Measurements from ENCODE around the gene TBC1D20. TPM values are rescaled to one million over a fixed set of nuclear protein-coding genes. Genes with fewer than 3 reads are reported as not detected.
A peak's percentile ranks its signal among the peaks of the same experiment; 100 is the strongest.

Gene TBC1D20
- total RNA-seq, 1 experiment from 2014 or later, result 35.8 TPM

- ChIA-PET CTCF (interaction anchor here (0.9 kb wide), 1 partner anchor 13 kb away, joined by 3 read pairs; no protein-coding TSS in a partner anchor), POLR2A (no interaction called here)
- Mint-ChIP-seq H3K27ac (ENCODE audit: unreplicated experiment) (peak overlapping the region; percentile 63), H3K27me3 (ENCODE audit: insufficient read depth, unreplicated experiment) (no peaks in the 10 kb centered on the region), H3K4me3 (ENCODE audit: unreplicated experiment) (no peak overlapping the region), H3K4me1 (ENCODE audit: low read depth, unreplicated experiment) (no peaks in the 10 kb centered on the region), H3K36me3 (ENCODE audit: insufficient read depth, unreplicated experiment) (peaks cover 83% of the 10 kb centered on the region), H3K9me3 (ENCODE audit: unreplicated experiment) (no peaks in the 10 kb centered on the region)
- intact Hi-C loops (cut with micrococcal nuclease; ENCODE audit: unreplicated experiment), result no loop called here
- no peaks in the 10 kb centered on the region for H3K9me3 ChIP-seq
- H3K27me3 ChIP-seq (replicated peaks; ENCODE audit: control insufficient read depth, insufficient read depth, low read length), result no peaks in the 10 kb centered on the region
- H3K4me1 ChIP-seq, result no peaks in the 10 kb centered on the region
- TF ChIP-seq CTCF (IDR thresholded peaks at IDR 0.05; ENCODE audit: insufficient read depth in 1 of 2, low read depth in 1 of 2, low read length in 1 of 2, severe bottlenecking in 1 of 2, unreplicated experiment in 1 of 2), result no peak
- H3K36me3 ChIP-seq (ENCODE audit: control insufficient read depth, insufficient read depth, low read length), result peaks cover 4% of the 10 kb centered on the region; the same call in 1 of the 2 replicates
- DNase-seq, result no peak
- H3K4me3 ChIP-seq (ENCODE audit: low read depth, low read length), result no peak overlapping the region
- TSS peak; percentile 5 for BruUV-seq (replicated peaks)
Observed at GRCh38 chr20:433300-433975, 28.9 kb downstream of the TBC1D20 start.

GRCh38 chr20:432677-433299 is 29.5 kb downstream of the TBC1D20 start:
- H3K27ac Mint-ChIP-seq (ENCODE audit: unreplicated experiment), result peak overlapping the region; percentile 63
- no peak overlapping the region for H3K4me3 ChIP-seq (ENCODE audit: low read depth, low read length)
- no peaks in the 10 kb centered on the region for H3K4me1 ChIP-seq
- no peaks in the 10 kb centered on the region for H3K9me3 Mint-ChIP-seq (ENCODE audit: unreplicated experiment)
- POLR2A ChIA-PET, result interaction anchor here (1.5 kb wide), 1 partner anchor 85 kb away, joined by 4 read pairs; no protein-coding TSS in a partner anchor
- no TSS peak for BruUV-seq (replicated peaks)
- no peaks in the 10 kb centered on the region for H3K27me3 ChIP-seq (replicated peaks; ENCODE audit: control insufficient read depth, insufficient read depth, low read length)
- DNase-seq, result no peak
- H3K36me3 Mint-ChIP-seq (ENCODE audit: insufficient read depth, unreplicated experiment), result peaks cover 84% of the 10 kb centered on the region
- no peak overlapping the region for H3K4me3 Mint-ChIP-seq (ENCODE audit: unreplicated experiment)
- H3K9me3 ChIP-seq, result no peaks in the 10 kb centered on the region
- no peaks in the 10 kb centered on the region for H3K27me3 Mint-ChIP-seq (ENCODE audit: insufficient read depth, unreplicated experiment)
- CTCF ChIA-PET, result interaction anchor here (0.9 kb wide), 1 partner anchor 13 kb away, joined by 3 read pairs; no protein-coding TSS in a partner anchor
- no peaks in the 10 kb centered on the region for H3K4me1 Mint-ChIP-seq (ENCODE audit: low read depth, unreplicated experiment)
- TF ChIP-seq CTCF (IDR thresholded peaks at IDR 0.05; ENCODE audit: insufficient read depth in 1 of 2, low read depth in 1 of 2, low read length in 1 of 2, severe bottlenecking in 1 of 2, unreplicated experiment in 1 of 2), result no peak
- H3K36me3 ChIP-seq (ENCODE audit: control insufficient read depth, insufficient read depth, low read length), result peaks cover 2% of the 10 kb centered on the region; the same call in 1 of the 2 replicates
- intact Hi-C loops (cut with micrococcal nuclease; ENCODE audit: unreplicated experiment), result no loop called here

GRCh38 chr20:432208-432607 is 30.1 kb downstream of the TBC1D20 start:
- peak overlapping the region; percentile 63 for H3K27ac Mint-ChIP-seq (ENCODE audit: unreplicated experiment)
- no peak overlapping the region for H3K4me3 Mint-ChIP-seq (ENCODE audit: unreplicated experiment)
- H3K36me3 Mint-ChIP-seq (ENCODE audit: insufficient read depth, unreplicated experiment), result peaks cover 84% of the 10 kb centered on the region

More at GRCh38 chr20:432208-432607, 30.1 kb downstream of the TBC1D20 start:
- no peak for DNase-seq
- Histone ChIP-seq H3K27me3 (replicated peaks; ENCODE audit: control insufficient read depth, insufficient read depth, low read length) (no peaks in the 10 kb centered on the region), H3K9me3 (no peaks in the 10 kb centered on the region), H3K36me3 (ENCODE audit: control insufficient read depth, insufficient read depth, low read length) (peaks cover 2% of the 10 kb centered on the region; the same call in 1 of the 2 replicates), H3K4me1 (no peaks in the 10 kb centered on the region), H3K4me3 (ENCODE audit: low read depth, low read length) (no peak overlapping the region)
- Mint-ChIP-seq H3K9me3 (ENCODE audit: unreplicated experiment) (no peaks in the 10 kb centered on the region), H3K27me3 (ENCODE audit: insufficient read depth, unreplicated experiment) (no peaks in the 10 kb centered on the region), H3K4me1 (ENCODE audit: low read depth, unreplicated experiment) (no peaks in the 10 kb centered on the region)
- POLR2A ChIA-PET, result interaction anchor here (1.5 kb wide), 1 partner anchor 85 kb away, joined by 4 read pairs; no protein-coding TSS in a partner anchor
- no peak for TF ChIP-seq CTCF (IDR thresholded peaks at IDR 0.05; ENCODE audit: insufficient read depth in 1 of 2, low read depth in 1 of 2, low read length in 1 of 2, severe bottlenecking in 1 of 2, unreplicated experiment in 1 of 2)
- intact Hi-C loops (cut with micrococcal nuclease; ENCODE audit: unreplicated experiment), result no loop called here
- CTCF ChIA-PET, result interaction anchor here (1.1 to 1.9 kb wide), 3 partner anchors 62 to 78 kb away, joined by 3 to 47 read pairs (median 13); no protein-coding TSS in a partner anchor
- BruUV-seq (replicated peaks), result no TSS peak

Measured in Caco-2 (cell line).